Measurements from ENCODE around the gene SETBP1.
A peak's percentile ranks its signal among the peaks of the same experiment; 100 is the strongest.

SETBP1 gene

DNA sequence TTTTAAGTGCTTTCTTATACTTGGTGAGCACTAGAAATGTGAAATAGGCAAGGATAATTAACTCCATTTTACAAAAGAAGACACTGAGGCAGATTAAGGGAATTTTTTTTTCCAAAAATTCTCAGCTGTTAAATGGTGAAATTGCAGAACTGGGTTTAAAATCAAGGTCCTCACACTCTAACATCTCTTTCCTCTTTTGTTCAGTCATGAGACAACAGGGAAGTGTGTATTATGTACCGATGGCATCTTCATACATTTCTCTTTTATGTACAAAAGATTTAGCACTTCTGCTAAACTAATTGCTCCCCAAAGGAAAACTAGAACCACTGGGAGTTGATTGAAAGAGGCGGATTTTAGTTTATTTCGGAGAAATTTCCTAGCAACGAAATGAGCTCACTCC, 203.0 kb downstream of the SETBP1 start:
- DNase-seq = no peak

DNA sequence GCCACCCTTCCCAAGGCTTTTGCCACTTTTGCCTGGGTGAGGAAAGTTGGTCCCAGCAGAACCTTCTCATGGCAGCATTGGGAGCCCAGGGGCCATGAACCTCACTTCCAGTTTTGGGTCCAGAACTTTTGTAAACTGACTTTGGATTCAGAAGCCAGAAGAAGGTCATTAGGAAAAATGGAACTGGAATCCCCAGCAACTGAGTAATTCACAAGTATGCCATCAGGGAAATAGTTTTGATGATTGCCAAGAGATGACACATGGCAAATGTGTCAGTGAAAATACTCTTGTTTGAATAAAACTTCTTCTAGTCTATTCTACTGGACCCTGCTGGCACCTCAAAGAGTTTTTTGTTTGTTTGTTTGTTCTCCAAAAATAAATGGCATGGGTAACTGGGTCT, 203.7 kb downstream of the SETBP1 start:
- DNase-seq = no peak

DNA sequence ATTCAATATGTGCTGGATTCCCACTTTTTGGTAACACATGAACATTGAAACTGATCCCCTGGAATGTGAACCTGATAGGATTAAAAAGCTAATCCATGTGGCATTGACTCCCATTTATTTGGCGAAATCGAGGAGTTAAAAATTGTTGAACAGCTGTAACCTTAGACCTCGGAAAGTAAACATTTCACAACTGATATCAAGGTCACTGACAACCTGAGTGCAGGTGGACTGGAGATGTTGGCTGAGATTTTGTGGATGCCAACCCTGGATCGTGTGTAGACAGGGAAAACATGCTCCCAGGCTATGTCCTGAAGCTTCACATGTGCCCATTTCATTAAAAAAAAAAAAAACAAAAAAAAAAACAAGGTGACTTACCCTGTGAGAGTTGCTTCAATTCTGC, 204.8 kb downstream of the SETBP1 start:
- no peak for DNase-seq

DNA sequence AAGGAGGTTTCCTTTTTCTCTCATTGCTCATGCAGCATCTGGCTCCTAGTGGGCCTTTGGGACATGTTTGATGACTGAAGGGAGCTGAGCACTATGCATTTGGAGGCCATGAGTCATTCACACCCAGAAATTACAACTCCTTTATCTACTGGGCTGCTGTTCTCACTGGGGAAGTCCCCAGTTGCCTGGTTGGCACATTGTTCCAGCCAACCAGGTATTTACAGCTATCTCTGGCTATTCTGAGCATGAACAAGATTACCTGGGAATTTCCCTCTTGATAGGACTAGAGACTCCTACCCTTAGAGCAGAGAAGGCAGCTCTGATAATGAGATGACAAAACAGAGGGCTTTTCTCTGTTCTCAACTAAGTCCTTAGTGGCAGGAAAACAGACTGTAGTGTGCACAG, 206.5 kb downstream of the SETBP1 start:
- peak; percentile 58 for DNase-seq

DNA sequence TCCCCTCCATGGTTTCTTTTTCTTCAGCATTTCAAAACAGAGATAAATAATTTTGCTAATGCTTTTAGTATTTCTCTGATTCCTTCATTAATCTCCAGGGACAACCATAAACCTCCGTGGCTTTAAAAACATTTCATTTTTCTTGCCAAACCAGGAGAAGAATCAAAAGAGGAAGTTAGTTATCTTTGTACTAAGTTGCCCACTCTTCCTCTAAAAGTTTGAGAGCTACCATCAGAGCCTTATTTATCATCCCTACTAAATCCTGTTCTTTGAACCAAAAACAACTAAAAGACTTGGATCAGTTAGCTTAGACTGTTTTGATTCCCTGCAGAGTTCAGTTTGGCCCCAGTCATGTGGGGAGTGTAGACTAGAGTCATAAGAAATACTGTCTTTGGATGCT, 208.4 kb downstream of the SETBP1 start:
- no peak for DNase-seq

DNA sequence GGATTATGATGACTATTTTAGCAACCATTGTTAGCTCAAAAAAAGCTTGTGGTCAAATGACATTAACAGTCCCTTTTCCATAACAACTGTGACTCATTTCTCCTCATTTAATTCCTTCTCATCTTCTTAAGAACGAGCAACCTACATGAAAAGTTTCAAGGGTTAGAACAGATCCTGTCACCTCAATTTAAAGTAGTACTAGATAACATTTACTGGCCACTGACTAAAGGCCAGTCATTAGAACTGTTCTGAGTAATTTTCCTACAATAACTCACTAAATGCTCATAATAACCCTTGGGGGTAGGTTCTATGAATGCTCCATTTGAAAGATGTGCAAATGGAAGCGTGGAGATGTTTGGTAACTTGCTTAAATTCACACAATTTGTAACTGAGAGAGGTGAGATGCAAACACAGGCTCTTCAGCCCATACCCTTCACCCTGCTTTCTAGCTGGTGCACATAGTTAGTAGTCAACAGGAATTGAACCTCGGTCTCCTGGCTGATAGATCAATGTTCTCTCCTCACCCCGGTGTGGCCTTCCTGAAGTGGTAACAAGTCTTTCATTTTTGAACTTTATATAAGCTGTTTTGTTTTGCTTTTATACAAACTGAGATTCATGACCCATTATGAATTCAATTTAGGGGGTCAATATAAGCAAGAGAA, 212.5 kb downstream of the SETBP1 start:
- no peak for DNase-seq

DNA sequence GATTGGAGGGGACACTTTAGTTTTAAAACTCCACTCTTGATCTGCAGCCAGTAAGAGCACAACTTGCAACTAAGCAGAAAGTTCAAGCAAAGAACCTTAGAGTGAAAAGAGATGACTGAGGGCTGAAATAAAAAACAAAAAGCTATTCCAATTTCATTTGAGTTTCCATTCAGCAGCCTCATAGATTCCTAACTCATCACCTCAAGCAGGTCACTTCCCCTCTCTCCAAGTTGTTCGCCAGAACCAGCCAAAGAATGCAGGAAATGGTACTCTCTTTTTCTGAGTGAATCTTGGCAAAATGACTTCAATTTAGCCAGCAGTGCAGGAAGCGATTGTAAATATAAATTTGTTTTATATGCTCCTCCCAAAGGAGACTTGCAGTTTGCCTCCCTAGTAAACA, 213.3 kb downstream of the SETBP1 start:
- no peak for DNase-seq

DNA sequence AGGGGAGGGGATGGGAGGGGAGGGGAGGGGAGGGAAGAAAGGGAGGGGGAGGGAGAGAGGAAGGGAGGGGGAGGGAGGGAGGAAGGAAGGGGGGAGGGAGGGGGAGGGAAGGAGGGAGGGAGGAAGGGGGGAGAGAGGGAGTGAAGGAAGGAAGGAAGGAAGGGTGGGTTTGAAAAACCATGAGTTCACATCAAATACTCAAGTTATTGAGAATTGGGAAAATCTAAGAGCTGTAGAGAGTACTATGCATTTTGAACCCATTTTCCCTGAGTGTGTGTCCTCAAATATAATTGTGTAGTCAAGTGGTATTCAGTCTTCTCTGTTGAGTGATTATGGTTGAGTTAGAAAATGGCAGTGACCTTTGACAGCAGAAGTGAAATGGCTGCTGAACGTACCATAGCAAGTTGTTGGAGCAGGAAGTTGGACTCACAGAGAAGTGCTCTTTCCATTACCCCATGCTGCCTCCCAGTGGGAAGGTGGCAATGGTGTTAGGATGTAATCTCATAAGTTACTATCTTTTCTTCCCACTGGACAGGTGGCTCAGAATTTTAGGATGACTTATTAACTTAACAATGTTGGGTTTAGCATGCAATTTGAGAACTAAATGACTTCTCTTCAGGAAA, 214.6 kb downstream of the SETBP1 start:
- no peak for DNase-seq

DNA sequence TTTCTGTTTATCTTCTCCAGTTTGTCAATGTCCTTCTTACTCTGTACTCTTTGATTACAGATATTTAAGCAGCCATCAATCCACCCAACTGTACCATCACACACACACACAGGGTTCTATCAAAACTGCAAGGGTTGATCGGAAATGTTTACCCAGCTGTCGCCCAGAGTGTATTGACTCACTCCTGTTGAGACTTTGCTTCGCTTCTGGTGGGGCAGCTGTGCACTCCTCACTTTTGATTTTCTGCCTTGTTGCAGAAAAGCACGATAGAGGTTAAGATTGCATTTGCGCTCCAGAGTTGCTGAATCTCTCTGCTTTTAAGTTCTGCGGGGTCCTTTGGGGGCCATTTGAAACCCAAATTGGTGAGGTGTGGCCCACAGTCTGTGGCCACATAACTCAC, 216.2 kb downstream of the SETBP1 start:
- DNase-seq = no peak

DNA sequence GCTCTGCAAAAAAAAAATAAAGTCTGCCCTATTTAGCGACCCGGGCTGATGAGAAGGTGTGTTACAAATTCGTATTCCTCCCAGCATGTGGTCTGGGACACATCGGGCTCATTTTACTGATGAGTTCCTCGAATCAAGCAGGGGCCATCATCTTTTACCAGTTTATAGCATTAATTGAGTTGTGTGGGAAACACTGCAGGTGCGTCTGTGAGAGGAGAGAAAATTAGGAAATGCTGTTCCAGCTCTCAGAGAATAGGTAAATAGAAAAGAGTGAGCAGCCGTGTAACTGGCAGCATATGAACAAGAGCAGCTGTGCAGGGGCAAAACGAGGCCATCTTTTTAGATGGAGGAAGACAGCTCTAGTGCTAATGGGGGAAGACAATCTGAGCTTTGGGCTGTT, 216.7 kb downstream of the SETBP1 start:
- DNase-seq = no peak

DNA sequence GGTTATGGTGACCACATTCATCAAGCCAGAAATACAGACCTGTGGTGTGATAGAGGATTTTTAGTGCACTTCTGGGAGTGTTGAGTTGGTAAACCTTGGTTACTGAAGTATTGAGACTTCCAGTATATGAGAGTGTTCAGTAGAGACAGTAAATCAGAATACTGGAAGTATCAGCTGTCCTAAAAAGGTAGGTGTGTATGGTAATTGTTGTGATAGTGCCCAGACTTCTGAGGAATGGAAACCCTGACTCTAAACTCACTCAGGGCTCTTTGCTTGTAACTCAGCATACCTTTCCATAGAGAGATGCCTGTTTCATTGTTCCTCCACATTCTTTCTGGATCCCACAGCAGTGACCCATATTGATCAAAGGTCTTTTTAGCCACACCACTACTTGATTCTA, 217.1 kb downstream of the SETBP1 start:
- no peak for DNase-seq

DNA sequence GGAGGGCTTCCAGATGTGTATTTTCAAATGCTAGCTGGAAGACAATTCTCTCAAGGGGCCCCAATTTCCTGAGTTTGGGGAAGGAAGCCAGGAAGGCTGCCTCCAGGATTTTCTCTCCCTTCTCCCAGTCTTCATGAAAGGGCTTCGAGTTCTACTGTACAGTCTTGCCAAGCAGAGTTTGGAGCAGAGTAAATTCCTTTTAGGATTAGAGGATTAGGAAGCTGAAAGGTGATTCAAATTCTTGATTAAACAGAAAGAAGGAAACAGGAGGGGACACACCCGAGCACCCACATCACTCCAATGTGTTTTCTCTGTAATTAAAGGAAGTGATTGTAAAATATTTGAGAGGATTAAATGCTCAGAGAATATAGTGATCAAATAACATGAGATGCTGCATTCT, 217.8 kb downstream of the SETBP1 start:
- DNase-seq = no peak

DNA sequence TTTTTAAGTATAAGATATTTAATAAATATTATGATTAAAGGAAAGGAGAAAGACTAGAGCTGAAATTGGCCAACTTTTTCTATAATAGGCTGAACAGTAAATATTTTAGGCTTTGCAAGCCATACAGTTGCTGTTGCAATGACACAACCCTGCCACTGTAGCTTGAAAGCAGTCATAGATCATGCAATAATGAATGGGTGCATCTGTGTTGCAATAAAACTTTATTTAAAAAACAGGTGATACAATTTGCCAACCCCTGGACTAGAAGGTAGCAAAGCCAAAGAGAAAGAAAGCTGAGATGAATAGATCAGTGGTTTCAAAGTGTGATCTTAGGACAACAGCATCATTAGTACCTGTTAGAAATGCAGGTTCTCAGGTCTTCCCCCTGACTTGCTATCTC, 219.1 kb downstream of the SETBP1 start:
- no peak for DNase-seq

DNA sequence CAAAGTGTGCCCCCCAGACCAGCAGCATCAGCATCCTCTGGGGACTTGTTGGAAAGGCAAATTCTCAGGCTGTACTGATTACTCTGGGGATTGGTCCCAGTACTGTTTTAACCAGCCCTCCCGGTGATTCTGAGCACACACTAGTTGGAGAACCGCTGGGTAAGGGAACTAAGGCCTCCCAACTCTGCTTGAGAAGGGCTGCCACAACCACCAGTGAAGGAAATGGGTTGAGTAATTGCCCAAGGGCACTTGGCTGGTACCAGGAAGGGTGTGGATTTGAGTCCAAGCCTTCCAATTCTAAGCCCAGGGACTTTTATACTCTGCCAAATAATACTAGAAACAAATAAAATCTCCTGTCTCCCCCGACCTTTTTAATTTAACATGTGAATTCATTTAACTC, 219.9 kb downstream of the SETBP1 start:
- no peak for DNase-seq

DNA sequence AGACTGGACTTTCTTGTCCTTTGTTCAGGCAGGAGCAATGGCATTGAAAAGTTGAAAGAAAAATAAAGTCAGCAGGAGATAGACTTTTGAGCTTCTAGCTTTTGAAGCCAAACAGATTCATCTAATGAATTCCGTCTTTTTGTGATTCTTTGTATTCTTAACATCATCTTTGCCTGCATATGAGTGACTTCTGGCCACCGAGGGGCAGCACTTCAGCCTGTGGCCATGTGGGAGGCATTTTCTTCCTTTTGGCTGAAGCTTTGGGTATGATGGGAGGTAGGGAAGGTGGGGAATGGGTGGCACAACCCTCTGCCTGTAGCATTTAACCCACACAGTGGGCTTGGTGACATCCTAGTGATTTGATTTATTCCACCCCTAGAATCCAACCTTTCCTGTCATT, 220.6 kb downstream of the SETBP1 start:
- no peak for DNase-seq

DNA sequence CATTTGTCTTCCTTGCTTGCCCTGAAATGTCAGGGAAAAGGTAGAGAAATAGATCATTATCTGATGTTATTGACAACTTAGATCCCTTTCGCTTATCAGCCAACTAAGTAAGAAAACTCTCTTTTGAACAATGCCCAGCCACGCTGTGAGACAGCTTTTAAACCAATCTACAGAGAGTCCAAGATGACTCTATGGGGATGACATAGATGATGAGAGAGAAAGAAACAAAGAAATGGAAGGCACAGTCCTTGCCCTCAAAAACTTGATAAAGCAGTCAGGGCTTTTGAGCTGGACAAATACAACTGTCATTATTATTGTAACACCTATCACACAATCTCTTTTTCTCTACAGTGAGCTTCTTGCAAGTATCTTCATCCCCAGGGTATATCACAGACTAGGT, 222.6 kb downstream of the SETBP1 start:
- DNase-seq = no peak

DNA sequence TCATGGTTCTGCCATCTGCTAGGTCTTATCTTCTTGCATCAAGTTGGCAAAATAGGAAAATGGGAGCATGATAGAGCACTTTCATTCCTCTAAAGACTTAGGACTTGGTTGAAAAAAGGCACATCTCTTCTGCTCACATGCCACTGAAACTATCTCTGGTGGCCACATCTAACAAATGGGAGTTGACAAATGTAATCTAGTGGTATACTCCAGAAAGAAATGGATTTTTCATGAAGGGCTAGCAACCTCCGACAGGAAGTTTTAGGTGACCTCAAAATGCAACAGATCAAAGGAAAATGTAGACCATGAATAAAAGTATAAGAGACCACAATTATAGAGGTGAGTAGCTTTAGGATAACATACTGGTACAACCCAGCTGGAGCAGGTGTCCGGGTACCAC, 224.1 kb downstream of the SETBP1 start:
- no peak for DNase-seq

DNA sequence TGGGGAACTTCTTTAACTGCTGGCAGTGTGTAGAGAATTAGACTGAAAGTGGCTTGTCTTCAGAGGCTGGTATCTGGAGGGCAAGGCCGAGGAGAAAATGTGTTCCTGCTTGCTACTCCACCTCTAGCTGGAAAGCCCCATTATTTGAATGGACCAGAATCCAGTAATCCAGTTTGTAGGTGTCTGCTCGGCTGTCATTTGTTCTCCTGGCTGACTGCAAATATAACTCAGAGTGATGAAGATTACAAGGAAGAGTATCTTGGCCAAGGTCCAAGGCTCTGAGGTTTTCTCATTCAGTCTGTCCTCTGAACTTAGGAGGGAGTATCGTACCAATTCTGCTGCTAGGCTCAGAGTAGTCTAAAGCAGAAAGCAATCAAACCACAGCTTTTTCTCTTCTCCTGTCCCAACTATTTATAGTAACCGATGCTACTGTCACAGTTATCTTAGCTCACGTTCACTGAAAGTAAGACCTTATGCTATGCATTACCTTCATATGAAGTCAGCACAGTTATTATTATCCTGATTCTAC, 228.6 kb downstream of the SETBP1 start:
- DNase-seq = no peak

DNA sequence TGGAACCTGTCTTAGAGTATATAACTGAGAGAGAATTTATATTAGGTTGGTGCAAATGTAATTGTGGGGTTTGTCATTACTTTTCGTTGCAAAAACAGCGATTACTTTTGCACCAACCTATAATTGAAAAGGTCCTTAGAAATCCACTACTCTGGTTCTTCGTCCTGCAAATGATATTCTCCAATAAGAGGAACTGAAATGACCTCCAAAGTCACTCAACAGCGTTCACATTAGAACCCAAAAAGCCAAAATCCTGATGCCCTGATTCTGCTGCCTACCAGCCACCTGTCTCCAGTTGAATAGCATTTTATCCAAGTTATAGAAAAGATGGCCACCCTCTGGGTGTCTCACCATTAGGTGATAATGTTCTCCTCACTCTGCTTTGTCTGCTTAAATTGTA, 230.6 kb downstream of the SETBP1 start:
- no peak for DNase-seq

DNA sequence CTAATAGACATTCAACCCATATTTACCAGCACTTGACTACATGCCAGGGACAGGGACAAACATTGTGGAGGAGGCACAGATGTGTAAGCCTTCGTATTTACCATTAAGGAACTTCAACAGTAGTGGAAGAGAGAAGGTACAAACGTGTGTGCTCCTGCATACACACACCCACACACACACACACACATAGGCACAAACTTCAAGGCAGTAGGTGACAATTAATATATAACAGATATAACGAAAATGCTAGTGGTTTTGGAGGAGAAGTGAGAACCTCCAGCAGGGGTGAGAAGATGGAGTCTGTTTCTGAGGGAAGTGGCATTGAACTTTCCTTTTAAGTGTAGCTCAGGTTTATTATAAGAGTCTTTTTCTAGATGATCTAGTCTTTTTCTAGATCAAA, 231.1 kb downstream of the SETBP1 start:
- DNase-seq = no peak

DNA sequence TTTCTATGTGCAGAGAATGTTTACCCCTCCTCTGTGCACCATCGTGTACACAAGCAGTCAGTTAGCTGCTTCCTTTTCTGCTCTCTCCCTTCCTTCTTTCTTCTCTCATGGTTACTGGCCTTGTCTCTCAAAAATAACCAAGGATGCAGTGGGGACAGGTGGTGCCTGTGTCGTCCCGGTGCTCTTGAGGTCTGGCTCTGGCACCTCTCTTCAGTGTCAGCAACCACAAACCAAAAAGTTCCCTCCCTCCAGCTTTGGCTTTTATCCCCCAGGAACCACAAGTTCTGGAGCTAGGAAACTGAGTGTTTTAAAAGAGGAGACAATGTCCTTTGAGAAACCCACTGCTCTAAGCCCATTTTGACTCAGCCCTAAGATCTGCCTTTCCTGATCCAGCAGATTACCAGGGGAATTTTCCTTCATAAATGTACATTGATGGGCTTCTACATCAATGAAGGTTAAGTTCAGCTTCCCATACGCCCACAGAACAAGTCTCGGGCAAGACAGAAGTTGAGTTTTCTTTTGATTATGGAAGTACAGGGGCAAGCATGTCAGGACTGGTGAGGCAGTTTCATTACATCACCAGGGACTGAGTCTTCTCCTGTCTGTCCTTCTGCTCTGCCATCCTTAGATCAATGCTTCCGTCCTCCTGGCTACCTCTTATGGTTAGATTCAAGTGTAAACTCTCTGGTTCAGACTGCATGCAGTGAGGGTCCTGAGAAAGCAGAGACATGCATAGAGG, 232.2 kb downstream of the SETBP1 start:
- no peak for DNase-seq

DNA sequence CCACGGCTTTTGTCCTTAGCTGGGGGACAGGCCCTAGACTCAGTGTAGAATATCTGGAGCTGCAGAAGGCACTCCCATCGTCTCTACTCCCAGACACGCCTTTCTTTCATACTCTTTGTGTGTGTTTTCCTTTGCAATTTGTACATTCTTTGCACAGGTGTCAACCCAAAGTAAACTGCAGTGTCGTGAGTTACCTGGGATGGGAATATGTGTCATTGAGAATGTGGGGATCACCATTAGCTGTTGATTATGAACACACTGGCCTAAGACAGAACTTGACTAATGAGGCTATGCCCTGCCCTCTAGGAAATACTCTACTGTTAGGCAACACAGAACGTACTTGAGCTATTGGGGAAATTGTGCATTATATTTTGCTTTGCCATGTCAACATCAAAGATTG, 233.3 kb downstream of the SETBP1 start:
- no peak for DNase-seq

DNA sequence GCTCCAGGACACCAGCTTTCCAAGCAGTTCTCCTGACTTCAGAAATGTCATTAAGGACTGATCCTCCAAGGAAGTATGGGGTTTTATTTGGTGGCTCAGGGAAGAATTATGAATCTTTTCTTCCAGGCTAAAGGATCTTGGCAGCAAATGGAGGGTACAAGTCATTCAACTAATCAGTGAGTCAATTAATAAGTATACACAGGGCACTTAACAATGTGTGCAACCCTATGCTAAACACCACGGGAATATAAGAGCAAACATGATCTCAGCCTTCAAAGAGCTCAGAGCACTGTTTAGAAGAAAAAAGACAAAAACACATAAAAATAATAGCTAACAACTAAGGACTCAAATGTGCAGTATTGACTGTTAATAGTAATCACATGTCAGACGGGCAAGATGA, 234.5 kb downstream of the SETBP1 start:
- DNase-seq = no peak

DNA sequence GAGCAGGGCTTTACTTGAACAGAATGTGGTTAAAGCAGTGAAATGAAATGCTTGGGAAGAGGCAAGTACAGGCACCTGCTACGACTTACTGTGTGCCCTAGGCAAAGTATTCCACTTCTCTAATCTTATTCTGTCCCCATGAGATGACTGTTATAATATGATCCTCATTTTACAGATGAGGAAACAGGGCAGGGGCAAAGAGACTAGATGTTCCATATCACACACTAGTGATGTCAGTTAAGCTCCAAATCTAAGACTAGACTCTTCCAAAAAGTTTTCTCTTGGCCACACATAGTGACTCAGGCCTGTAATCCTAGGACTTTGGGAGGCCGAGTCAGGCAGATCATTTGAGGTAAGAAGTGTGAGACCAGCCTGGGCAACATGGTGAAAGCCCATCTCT, 235.0 kb downstream of the SETBP1 start:
- DNase-seq = no peak

All from activated CD8-positive, alpha-beta memory T cell treated with anti-CD3 and anti-CD28 coated beads, Interleukin-2, amount 50 U/mL, for 48 hours (primary cell).